ENCODE results near the gene PRSS38. TPM values are rescaled to one million over a fixed set of nuclear protein-coding genes. Genes with fewer than 3 reads are reported as not detected.

Gene PRSS38
- total and polyA plus RNA-seq, 11 donors = not detected

DNA sequence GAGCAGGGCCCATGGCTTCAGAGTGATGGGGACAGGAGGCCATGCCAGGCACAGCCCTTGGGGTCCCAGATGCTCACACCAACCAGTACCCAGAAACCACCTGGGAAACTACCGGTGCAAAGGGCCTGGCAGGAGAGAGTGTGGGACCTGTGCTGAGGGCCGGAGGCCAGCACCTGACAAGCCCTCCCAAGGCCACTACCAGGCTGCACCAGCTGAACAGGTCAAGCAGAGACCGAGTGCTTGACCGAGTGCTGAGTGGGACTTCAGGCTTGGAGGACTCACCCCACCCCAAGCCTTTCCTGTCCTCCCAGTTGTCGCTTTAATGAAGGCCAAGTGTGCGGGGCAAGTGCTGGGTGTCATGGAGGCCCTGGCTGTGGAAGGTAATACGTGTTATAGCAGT, 43.7 kb upstream of the PRSS38 start:
- H3K4me3 ChIP-seq = no peak overlapping the region
- TF ChIP-seq POLR2A (IDR thresholded peaks at IDR 0.05) = no peak
- TF ChIP-seq, protein P1, sequence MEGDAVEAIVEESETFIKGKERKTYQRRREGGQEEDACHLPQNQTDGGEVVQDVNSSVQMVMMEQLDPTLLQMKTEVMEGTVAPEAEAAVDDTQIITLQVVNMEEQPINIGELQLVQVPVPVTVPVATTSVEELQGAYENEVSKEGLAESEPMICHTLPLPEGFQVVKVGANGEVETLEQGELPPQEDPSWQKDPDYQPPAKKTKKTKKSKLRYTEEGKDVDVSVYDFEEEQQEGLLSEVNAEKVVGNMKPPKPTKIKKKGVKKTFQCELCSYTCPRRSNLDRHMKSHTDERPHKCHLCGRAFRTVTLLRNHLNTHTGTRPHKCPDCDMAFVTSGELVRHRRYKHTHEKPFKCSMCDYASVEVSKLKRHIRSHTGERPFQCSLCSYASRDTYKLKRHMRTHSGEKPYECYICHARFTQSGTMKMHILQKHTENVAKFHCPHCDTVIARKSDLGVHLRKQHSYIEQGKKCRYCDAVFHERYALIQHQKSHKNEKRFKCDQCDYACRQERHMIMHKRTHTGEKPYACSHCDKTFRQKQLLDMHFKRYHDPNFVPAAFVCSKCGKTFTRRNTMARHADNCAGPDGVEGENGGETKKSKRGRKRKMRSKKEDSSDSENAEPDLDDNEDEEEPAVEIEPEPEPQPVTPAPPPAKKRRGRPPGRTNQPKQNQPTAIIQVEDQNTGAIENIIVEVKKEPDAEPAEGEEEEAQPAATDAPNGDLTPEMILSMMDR (IDR thresholded peaks at IDR 0.05) = no peak
- WGBS, 4 donors = 88 to 100% (median 98%) methylated on average over 5 to 7 of the region's 7 CpGs
- intact Hi-C loops (cut with DNase I) = no loop called here
- DNase-seq (peak in 2 of 5 donors; percentile 14 to 15), ATAC-seq (no peak)
- H3K36me3 ChIP-seq = peaks cover 4 to 69% (median 50%) of the 10 kb centered on the region in 9 donors
- H3K4me1 ChIP-seq = peaks cover 0 to 22% (median 0%) of the 10 kb centered on the region in 12 donors
- no peak overlapping the region for H3K27ac ChIP-seq
- no peaks in the 10 kb centered on the region for H3K27me3 ChIP-seq
- no peaks in the 10 kb centered on the region for H3K9me3 ChIP-seq

DNA sequence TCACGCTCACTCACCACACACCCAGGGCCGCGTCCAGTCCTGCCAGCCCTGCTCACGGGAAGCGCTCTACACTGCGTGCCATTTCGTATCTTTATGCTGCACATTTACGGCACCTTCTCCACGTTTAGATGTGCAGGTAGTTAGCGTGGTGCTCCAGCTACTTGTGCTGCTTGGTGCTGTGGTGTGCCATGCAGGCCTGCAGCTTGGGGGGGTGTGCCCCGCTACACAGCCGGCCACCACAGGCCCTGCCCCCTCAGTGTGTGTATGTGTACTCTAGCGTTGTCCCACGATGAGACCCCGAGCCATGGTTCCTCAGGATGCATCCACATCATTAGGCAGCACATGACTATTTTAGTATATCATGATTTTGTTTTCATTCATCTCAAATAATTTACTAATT, 41.9 kb upstream of the PRSS38 start:
- DNase-seq = peak in 1 of 5 donors; percentile 10
- TF ChIP-seq, protein P1 (IDR thresholded peaks at IDR 0.05) = no peak
- TF ChIP-seq POLR2A (IDR thresholded peaks at IDR 0.05) = no peak
- ATAC-seq = no peak
- Histone ChIP-seq H3K4me1 (peaks cover 0 to 12% (median 0%) of the 10 kb centered on the region in 12 donors), H3K27me3 (no peaks in the 10 kb centered on the region), H3K9me3 (no peaks in the 10 kb centered on the region), H3K4me3 (no peak overlapping the region), H3K36me3 (peaks cover 0 to 54% (median 36%) of the 10 kb centered on the region in 9 donors), H3K27ac (no peak overlapping the region)
- WGBS, 4 donors = 94 to 97% (median 94%) methylated on average over 15 of the region's 15 CpGs
- intact Hi-C loops (cut with DNase I) = no loop called here

DNA sequence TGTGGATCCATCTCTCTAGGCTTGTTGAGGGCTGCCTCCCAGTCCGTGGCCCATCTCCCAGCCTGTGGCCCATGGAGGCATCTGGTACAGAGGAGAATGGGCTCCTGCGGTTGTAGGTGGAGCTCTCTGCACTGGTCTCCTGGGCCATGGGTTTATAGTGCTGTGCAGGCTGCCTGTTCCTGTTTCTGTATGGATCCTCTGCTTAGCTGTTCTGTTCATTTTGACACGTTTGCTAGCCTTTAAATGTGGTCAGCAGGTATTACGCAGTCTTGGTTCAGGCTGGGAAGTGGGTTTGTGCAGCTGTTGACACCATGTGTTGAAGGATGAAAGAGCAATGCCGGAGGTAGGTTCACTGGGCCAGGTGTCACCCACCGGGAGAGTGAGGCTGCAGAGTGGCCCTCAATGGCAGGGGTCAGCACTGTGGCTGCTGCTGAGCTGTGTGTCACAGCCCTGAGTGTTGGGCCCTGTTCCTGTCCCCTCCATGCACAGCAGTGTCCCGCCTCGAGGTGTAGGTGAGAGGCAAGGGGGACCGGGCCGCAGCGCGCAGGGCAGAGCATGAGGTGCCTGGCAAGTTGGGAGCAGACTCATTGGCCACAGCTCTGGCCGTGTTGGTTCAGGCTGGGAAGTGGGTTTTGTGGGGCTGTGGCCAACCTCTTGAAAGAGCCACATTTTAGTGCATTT, 41.3 kb upstream of the PRSS38 start:
- H3K27me3 ChIP-seq = no peaks in the 10 kb centered on the region
- WGBS, 4 donors = 88 to 95% (median 92%) methylated on average over 10 to 13 of the region's 13 CpGs
- no peak overlapping the region for H3K4me3 ChIP-seq
- ATAC-seq = no peak
- peaks cover 0 to 48% (median 30%) of the 10 kb centered on the region in 9 donors for H3K36me3 ChIP-seq
- DNase-seq = peak in 1 of 5 donors; percentile 12
- H3K27ac ChIP-seq = peak overlapping the region in 1 of 12 donors; percentile 54
- H3K9me3 ChIP-seq = no peaks in the 10 kb centered on the region
- no peak for TF ChIP-seq POLR2A (IDR thresholded peaks at IDR 0.05)
- TF ChIP-seq, protein P1 (IDR thresholded peaks at IDR 0.05) = no peak
- intact Hi-C loops (cut with DNase I) = no loop called here
- peaks cover 0 to 12% (median 0%) of the 10 kb centered on the region in 12 donors for H3K4me1 ChIP-seq

DNA sequence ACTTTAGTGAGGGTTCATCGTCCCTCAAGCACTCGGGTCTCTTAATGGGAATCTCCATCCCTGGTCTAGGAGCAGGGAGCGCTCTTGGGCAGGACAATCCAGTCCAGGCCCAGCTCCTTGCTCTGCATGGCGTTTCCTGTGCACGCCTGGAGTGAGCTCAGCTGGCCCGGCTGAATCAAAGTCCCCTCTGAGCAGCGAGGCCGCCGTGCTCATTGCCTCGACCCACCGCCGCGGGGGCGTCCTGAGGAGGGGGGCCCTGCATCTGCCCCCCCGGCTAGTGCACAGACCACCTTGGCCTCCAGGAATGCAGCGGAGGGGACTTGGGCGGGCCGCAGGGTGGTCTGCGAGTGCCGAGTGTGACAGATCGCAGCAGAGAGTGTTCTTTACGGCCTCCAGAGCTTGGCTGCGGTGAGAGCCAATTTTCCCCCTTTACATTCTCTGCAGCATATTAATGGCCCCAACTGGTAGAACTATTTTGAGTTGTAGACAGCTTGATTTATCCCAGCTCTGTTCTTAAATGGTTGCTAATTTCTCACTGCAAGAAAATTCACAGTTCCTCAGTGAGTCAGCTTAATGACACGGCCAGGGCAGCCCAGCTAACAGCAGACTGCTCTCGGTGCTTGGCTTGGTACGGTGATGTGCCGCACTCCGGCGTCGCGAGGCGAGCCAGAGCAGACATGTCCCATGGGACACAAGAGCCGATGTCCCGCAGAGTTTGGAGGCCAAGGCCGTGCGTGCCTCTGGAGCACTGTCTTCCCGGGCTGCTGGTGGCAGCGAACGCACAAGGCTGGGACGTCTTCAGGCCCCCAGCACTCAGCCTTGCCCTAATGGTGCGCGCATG, 40.4 kb upstream of the PRSS38 start:
- TF ChIP-seq, protein P1 (IDR thresholded peaks at IDR 0.05) = no peak
- no peak for TF ChIP-seq POLR2A (IDR thresholded peaks at IDR 0.05)

More for the DNA sequence above, 40.4 kb upstream of the PRSS38 start:
- Histone ChIP-seq H3K27me3 (no peaks in the 10 kb centered on the region), H3K36me3 (peaks cover 0 to 39% (median 25%) of the 10 kb centered on the region in 9 donors), H3K4me3 (no peak overlapping the region), H3K27ac (peak overlapping the region in 1 of 12 donors; percentile 54), H3K9me3 (no peaks in the 10 kb centered on the region), H3K4me1 (peaks cover 0 to 12% (median 0%) of the 10 kb centered on the region in 12 donors)
- intact Hi-C loops (cut with DNase I) = no loop called here
- ATAC-seq (peak in 2 of 4 donors; percentile 33 to 38), DNase-seq (peak in 1 of 5 donors; percentile 26)
- 65 to 90% (median 68%) methylated on average over 24 to 42 of the region's 42 CpGs for WGBS, 4 donors
